HG02642 (cell line): Measurements from ENCODE around the gene TEX261.
"Not testable (repeated sequence)": the region's sequence is repeated elsewhere in the genome, so short reads cannot be mapped to it uniquely, and the experiment has no call there.

Source experiments
- ATAC-seq: cut with Tn5 transposase; IDR thresholded peaks from one replicate; pipeline ENCODE4 v1.9.1; 2021; ENCODE audit warnings: mild to moderate bottlenecking; ENCODE audit not compliant: unreplicated experiment, poor library complexity

TEX261 gene

DNA sequence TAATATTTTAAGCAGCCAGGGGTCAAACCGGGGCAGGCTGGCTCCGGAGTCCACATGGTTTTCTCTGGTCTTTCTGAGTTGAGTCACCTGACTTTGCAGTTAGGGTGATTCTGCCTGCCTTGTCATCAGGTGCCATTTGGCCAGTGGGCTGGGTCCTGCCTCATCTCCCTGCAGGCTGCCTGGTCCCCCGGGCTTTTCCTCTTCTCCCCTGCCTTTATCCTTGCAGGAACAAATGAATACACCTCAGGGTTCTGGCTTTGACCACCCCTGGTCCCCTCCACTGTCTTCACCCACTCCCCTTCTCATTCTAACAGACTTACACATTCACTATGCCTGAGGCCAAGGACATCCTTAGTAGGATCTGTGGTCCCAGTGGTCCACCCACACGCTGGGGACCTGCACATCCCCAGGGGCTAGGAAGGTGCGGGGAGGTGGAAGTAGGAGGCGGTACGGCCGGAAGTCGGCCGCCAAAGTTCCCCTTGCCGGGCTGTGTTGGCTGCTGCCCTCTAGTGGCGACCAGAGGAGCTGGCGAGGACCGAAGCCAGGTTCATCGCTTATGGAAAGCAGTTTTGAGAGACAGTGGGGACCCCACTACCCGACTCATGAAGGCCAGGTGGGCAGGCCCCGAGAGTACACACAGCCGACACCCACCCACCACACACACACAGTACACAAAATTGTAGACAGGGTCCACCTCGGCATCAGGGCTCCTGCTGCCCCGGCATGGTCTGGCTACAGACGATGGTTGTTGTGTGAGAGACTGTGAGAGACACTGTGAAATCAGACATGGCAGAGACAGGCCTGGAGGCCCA lies 6.3 kb upstream of the TEX261 start:
- ATAC-seq = peak; percentile 95

DNA sequence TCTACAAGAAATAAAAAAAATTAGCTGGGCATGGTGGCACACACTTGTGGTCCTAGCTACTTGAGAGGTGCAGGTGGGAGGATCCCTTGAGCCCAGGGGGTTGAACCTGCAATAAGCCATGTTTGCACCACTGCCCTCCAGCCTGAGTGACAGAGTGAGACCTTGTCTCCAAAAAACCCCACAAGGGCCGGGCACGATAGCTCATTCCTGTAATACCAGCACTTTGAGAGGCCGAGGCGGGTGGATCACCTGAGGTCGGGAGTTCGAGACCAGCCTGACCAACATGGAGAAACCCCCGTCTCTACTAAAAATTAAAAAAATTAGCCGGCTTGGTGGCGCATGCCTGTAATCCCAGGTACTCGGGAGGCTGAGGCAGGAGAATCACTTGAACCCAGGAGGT lies 5.3 kb upstream of the TEX261 start:
- ATAC-seq = not testable (repeated sequence)

DNA sequence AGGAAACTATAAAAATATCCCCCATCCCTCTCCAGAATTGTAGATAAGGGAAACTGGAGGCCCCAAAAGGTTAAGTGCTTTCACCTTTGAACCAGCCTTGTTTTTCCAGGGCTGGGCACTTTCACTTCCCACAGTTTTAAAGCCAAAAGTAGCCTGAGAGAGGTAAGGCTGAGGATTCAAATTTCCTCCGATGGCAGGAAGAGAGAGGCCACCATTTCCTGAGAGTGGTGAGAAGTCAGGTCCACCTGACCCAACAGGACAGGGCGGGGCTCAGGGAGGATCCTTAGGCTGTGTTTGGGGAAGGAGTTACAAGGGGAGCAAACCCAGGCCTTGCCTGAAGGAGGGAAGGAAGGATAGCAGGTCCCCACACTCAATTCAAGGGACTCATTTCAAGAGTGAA lies 4.7 kb upstream of the TEX261 start:
- ATAC-seq = no peak

DNA sequence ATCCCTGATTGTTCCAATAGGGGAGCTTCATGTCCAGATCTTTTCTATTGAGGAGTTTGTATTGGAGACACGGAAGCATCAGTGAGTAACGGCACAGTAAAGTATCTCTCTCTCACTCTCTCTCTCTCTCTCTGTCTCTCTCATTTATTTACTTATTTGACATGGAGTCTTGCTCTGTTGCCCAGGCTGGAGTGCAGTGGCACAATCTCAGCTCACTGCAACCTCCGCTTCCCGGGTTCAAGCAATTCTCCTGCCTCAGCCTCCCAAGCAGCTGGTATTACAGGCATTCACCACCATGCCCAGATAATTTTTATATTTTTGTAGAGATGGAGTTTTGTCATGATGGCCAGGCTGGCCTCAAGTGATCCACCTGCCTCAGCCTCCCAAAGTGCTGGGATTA lies 4.2 kb upstream of the TEX261 start:
- not testable (repeated sequence) for ATAC-seq

DNA sequence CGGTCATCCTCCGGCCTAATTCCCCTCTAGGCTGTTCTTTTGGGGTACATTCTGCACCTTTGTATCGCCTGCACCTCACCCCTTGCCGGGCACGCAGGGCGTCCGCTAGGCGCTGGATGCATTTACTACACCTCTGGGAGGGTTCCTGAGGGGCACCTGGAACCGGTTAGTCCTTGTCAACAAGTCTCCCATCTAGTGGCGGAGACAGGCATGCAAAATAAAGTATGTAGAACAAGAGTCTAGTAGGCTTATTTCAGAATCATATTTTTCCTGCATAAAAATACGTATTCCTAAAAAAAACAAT lies 705 bp upstream of the TEX261 start:
- ATAC-seq = peak; percentile 37

DNA sequence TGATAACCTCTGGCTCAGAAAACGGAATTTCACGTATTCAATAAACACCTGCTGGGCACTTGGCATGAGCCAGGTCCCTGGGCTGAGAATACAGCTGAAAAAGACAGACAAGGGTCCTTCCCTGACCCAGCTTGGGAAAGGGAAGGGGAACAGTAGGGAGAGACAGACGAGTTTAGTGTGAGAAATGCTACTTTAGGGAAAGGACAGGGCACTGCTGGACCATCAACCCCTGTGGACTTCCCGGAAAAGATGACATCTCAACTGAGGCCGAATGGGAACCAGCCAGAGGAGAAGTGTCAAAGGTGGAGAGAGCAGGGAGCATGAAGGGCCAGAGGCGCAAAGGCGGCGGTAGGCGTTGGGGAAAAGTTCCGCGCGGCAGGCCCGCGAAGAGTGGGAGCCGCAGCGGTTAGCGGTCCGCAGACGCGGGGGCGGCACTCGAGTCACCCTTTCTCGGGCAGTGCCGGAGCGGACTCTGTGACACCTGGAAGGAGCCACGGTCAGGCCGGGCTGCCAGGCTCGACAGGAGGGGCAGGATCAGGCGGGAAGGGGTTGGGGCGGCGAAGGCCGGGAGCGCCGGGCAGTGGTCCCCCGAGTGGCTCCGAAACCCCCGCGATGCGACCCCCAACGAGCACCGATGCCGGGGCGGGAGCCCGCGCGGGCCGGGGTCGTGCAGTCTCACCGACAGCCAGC lies 519 bp downstream of the TEX261 start:
- peak; percentile 35 for ATAC-seq

DNA sequence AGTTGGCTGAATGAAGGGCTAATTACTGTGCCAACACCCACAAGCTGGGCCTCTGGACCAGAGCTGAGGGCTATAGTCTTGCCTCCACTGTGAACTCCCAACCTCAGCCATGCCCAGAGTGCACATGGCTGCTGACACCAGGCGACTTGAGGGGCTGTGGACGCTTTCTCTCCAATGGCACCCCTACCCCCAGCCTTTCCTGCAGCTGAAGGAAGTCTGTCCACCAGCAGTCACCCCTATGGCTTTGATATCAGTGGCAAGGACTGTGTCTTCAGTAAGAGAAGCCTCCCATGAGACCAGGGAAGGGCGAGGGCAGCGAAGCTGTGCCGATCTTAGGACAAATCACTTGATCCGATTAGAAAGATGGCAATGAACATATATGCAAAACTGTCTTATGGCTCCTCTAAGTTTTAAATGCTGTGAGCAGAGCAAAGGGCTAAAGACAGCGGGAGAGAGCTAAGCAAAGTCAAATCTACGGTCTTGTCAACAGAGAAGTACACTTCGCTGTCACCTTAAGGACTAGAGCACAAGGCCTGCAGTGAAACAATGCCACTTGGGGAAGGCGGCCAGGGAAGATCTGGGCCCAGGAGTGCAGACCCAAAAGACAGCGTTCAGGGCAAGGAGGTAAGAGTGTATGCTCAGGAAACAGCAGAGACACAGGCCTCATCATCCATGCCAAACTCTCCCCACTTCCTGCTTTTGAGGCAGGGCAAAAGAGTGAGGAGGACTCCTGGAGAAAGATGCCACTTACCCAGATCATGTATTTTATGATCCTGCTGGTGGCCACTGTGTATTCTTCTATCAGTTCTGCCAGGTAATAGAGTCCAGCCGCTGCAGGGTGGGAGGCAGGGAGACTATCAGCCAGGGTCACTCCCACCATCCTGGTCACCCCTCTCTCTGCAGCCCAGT lies 1.5 kb downstream of the TEX261 start:
- no peak for ATAC-seq

DNA sequence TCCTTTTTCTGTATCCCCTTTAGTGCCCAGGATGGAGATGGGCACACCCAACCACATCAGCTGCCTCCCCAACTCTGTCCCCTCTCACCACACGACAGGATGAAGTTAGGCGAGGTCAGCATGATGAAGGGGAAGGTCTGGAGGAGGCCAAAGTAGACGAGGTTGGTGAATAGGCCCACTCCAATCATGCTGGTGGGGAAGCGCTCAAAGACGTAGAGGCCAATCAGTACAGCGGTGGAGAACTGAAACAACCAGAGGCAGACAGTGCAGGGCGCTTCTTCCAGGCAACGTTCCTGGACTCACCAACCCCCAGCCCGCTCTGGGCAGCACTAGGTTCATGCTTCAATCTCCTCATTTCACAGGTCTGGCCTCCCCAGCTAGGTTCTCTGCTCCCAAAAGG lies 2.9 kb downstream of the TEX261 start:
- no peak for ATAC-seq

DNA sequence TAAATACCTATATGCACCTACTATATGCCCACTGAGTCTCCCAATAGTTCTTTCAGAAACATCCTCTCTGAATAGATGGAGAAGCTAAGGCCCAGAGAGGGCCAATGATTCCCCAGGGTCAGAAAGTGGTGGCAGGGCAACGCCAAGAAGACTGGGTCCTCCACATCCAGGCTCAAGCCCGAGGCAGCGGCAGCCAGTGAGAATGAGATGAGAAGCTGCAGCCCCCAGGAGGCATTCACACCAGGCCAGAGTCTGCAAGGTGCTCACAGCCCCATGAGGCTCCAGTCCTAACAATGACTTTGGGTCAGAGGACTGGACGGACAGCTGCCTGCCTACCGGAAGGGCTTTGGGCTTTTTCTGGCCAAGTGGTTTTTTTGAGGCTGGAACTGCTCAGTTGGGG lies 3.5 kb downstream of the TEX261 start:
- no peak for ATAC-seq

DNA sequence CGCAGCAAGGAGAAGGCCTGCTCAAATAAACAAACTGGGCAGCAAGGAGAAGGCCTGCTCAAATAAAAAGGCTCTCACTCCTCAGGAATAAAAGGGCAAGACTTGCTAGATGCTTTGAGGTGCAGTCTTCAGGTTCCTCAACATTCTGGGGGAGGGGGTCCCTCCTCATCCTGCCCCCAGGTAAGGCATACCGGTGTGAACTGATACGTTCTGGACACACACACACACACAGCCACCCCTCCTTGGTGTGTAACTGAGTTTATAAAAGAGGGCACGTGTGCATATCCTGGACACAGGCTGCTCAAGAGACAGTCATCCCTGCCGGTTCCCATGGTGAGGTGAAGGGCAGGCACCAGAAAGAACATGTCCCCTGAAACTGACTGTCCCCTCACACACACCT lies 4.5 kb downstream of the TEX261 start:
- ATAC-seq = no peak

DNA sequence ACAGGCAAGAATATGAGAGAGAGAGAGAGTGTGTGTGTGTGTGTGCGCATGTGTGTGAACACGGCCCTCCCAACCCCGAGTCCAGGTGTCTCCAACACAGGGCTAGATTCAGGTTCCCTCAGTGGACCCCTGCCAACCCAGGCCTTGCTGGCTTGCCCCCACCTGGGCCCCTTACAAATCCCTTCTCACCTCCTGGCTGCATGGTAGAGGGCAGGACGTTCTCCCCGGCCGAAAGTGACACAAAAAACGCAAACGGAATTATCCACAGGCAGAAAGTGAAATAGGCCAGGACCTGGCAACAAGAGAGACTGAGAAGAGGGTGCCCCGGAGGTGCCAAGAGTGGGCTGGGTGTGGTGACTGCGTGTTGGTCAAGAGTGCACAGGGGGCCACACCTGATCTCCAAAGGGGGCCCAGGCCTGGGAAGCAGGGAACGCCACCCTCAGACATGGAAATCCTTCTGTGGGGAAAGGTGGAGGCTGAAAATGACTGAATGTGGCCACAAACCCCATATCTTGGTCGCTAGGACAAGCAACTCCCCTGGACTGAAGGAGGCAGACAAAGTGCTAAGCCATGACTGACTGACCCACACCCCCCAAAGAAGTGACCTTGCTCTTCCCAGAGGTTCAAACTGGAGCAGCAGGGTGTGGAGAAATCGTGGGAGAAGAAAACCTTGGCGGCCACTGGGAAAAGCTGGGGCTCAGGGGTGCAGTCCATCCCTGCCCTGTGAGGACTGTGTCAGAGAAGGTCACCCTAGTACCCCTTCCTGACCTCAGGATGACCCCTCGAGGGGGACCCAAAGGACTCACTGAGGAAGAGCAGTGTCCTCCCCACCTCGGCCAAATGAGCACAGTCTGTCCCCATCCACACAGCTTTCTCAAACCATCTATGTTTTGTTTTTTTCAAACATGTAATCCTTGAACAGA lies 5.7 kb downstream of the TEX261 start:
- ATAC-seq = no peak

DNA sequence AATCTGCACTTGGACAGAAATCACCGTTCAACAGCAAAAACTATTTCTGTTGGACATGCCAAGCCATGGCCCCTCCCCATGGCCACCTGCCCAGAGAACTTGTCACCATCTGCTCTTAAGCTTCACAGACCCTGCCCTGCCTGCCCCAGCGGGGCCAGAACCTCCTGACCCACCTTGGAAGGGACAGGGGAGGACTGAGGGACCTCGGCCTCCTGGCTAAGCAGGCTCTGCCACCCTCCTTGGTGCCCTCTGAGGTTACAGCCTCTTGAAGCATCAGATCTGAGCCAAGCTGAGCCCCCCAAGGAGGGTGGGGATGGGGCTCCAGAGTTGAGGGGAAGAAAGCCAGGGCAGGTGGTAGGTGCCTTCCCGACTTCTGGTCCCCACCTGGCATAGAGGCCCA lies 6.5 kb downstream of the TEX261 start:
- no peak for ATAC-seq

DNA sequence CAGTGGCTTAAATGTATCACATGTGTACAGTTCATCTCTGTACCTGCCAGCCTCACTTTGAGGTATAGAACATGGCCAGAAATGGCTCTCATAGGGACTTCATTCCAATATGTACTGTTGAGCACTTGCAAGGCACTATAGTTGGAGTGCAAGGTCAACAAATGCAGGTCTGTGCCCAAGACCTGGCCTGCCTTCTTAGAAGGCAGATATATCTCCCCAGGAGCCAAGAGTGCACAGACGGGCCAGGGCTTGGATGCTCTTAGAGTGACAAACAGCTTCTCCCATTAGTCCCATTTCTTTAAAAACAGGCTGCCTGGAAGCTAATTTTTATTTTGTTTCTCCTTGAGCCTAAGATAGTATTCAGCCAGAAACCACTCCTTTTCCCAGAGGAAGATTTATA lies 7.3 kb downstream of the TEX261 start:
- ATAC-seq = no peak

DNA sequence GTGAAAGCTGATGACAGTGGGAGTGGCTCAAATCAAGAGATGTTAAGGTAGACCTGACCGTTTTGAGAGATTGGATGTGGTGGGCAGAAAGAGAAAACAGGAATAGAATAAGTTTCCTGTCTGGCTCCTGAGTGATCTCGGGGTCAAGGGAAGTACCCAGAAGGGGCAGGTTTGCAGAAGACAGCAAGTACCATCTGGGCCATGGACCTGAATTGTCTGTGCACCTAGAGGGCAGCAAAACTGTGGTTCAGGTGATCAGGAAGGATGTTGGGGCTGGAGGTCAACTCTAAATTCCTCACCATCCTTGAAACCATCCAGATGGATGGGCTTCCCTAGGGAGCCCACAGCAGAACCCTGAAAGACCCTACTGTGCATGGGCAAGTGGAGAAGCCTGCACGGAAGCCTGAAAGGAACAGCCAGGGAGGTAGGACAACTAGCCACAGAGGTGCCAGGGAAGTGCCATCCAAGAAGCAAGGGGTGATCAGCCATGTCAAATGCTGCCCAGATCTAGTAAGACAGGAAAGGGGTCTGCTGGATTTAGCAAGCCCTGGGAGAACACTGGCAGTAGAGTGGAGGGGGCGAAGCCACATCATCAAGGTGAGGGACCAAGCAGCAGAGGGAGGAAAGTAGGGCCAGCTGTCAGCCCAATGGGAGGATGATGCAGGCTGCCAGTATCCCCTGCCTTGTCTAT lies 8.0 kb downstream of the TEX261 start:
- no peak for ATAC-seq

DNA sequence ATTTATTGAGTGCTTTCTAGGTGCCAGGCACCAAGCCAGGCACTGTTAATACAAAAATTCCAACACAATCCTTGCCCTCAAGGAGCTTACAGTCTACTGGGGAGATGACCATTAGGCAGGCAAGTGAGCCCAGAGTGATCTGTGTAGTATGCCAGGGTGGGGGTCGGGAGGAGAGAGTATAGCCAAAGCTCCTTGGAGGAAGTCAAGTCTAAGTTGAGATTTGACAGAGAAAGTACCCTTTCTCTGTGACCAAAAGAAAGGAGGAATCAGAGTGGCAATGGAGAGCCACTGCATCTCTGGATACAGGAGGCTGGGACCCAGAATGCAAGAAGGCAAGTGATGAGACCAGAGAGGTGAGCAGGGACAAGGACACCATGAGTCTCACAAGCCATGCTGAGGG lies 8.7 kb downstream of the TEX261 start:
- no peak for ATAC-seq

DNA sequence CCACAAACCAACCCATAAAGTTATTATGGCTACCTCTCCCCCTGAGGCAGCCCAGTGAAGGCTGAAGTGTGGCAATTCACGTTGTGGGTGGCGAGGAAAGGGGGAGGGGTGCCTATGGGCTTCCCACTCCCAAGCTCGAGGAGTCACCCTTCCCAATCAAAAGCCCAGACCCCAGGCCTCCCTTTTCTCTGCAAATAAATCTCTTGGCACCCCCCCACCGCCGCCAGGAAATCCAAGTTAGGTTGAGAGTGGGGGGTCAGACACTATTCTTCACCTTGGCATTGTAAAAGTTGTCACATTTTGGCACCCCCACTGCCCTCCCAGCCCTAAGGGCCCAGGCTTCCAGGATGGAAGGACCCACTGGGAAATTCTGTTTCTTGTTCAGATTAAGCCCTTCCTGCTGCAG lies 9.4 kb downstream of the TEX261 start:
- no peak for ATAC-seq

DNA sequence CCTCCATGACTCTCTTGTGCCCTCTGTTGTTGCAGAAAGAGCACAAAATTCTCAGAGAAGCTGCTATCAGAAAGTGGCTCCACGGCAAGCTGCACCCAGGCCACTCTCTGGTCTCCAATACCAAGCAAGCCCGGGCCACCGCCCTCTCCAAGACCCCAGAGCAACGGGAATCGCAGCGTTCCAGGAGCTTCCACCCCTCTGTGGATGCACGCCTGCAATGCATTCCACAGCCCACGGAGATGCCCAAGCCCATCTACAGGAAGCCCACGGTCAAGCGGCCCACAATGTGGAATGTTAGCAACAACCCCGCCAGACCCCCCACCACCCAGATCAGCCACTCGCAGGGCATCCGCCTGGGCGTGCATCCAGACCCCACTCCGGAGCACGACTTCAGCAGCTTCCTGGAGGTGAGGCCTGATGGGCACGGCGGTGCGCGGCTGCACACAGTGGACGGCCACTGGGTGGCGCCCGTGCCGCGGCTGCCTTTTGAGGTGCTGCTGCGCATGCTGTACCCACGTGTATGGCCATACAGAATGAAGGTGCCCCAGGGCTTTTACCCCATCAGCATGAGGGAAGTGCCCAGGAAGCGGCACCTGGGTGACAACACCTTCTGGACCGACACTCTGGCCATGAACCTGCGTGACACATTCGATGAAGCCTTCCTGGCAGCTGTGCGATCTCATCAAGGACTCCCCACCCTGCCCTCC lies 9.9 kb downstream of the TEX261 start:
- peak; percentile 93 for ATAC-seq

DNA sequence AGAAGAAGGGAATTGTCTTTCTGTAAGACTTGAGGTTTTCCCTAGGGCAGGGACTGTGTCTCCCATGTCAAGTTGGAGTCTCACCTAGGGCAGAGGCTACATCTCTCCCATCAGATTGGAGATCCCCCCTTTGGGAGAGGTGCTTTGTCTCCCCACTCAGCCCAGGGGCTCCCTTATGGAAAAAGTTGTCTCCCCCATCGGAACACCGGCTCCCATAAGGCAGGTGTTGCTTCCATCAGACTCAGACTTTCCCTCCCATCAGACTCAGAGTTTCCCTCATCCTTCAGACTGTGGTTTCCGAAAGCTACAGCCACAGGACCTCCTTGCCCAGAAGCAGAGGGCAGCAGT lies 10.5 kb downstream of the TEX261 start:
- ATAC-seq = no peak
